Stimulated activated CD8-positive, alpha-beta memory T cell treated with anti-CD3 and anti-CD28 coated beads, Interleukin-15, amount 100 ng/mL, for 24 hours (primary cell): Measurements from ENCODE around the gene PEX12.
"Not testable (repeated sequence)": the region's sequence is repeated elsewhere in the genome, so short reads cannot be mapped to it uniquely, and the experiment has no call there.

ENCODE experiments used
- DNase-seq: peaks from one replicate; pipeline ENCODE4 v3.0.0-alpha.2; 2020; ENCODE audit warnings: low read depth

PEX12 gene

DNA sequence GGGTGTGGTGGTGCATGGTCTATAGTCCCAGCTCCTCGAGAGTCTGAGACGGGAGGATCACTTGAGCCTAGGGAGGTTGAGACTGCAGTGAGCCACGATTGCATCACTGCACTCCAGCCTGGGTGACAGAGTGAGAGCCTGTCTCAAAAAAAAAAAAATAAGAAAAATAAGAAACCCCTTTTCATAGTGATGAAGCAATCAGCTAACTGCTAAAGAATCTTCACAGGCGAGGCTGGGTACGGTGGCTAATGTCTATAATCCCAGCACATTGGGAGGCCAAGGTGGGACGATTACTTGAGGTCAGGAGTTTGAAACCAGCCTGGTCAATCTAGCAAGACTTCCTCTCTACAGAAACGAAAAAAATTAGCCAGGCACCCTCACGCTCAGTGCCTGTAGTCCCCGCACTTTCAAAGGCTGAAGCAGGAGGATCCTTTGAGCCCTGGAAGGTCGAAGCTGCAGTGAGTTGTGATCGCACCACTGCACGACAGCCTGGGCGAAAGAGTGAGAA is 41.7 kb downstream of the PEX12 start:
- DNase-seq, result no peak

DNA sequence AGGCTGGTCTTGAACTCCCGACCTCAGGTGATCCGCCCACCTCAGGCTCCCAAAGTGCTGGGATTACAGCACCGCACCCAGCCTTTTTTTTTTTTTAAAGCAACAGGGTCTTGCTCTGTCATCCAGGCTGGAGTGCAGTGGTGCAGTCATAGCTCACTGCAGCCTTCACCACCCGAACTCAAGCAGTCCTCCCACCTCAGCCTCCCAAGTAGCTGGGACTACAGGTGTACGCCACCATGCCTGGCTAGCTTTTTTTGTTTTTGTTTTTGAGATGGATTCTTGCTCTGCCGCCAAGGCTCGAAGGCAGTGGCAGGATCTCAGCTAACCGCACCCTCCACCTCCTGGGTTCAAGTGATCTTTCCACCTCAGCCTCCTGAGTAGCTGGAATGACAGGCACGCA is 43.0 kb downstream of the PEX12 start:
- not testable (repeated sequence) for DNase-seq

GRCh38 chr17:35534576-35535093 is 43.7 kb downstream of the PEX12 start:
- DNase-seq, result no peak

DNA sequence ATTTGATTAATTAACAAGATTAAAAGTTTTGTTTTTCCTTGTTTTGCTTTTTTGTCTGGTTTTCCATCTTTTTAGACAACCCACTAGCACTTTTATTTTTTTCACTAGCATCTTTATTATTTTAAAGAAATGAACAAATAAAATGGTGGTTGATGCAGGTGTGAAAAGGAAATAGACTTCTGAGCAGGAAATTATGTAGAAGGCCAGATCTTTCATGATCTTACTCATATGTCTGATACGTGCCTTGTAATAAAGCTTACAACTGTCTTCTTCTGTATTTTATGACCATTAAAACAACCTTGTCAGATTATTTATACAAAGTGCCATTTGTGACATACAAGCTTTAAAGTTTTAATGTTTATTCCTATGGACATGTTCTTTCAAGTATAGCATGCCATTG is 47.2 kb downstream of the PEX12 start:
- DNase-seq, result no peak

- no peak for DNase-seq
Measured at GRCh38 chr17:35529866-35530265, 48.5 kb downstream of the PEX12 start.

DNA sequence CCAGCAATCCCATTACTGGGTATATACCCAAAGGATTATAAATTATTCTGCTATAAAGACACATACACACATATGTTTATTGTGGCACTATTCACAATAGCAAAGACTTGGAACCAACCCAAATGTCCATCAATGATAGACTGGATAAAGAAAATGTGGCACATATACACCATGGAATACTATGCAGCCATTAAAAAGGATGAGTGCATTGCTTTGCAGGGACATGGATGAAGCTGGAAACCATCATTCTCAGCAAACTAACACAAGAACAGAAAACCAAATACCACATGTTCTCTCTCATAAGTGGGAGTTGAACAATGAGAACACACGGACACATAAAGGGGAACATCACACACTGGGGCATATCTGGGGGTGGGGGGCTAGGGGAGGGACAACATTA is 49.0 kb downstream of the PEX12 start:
- DNase-seq, result not testable (repeated sequence)
